ENCODE data around the gene HDLBP. TPM values are rescaled to one million over a fixed set of nuclear protein-coding genes. Genes with fewer than 3 reads are reported as not detected.

Gene HDLBP
- total and polyA plus RNA-seq, 2 experiments from 2014 or later: 230 to 306 TPM

DNA sequence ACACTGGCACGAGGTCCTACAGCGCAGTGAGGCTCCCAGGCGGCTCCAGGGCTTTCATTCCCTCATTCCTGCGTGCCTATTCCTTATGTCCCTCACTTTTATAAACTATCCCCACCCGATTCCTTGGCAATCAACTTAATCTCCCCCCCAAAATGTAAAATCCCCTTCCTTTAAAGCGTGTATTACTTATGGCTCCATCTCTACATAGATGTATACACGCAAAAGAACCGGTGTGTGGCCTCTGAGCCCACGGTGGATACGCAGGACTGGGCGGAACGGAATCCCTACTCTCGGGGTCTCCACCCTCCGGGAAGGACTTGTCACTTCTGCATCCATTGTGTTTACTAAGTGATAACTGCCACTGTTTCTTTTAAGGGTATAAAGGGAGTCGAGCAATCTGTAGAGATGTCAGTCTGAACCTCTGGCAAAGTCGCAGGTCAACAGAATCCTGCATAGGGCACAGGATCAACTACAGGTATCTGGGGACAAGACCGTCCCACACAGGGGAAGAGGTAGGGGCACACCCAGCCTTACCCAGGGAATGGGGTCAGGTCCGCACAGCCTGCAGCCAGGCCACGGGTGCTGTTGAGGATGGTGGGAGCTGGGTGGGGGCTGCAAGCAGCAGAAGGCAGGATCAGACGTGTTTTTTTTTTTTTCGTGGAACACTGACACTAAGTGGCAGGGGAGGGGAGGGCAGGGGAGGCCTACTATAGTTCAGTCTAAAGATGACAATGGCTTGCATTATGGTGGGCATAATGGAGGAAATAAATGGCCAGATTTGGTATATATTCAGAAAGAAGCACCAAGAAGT is 42.1 kb downstream of the HDLBP start (continued):
- TF ChIP-seq, protein P1, sequence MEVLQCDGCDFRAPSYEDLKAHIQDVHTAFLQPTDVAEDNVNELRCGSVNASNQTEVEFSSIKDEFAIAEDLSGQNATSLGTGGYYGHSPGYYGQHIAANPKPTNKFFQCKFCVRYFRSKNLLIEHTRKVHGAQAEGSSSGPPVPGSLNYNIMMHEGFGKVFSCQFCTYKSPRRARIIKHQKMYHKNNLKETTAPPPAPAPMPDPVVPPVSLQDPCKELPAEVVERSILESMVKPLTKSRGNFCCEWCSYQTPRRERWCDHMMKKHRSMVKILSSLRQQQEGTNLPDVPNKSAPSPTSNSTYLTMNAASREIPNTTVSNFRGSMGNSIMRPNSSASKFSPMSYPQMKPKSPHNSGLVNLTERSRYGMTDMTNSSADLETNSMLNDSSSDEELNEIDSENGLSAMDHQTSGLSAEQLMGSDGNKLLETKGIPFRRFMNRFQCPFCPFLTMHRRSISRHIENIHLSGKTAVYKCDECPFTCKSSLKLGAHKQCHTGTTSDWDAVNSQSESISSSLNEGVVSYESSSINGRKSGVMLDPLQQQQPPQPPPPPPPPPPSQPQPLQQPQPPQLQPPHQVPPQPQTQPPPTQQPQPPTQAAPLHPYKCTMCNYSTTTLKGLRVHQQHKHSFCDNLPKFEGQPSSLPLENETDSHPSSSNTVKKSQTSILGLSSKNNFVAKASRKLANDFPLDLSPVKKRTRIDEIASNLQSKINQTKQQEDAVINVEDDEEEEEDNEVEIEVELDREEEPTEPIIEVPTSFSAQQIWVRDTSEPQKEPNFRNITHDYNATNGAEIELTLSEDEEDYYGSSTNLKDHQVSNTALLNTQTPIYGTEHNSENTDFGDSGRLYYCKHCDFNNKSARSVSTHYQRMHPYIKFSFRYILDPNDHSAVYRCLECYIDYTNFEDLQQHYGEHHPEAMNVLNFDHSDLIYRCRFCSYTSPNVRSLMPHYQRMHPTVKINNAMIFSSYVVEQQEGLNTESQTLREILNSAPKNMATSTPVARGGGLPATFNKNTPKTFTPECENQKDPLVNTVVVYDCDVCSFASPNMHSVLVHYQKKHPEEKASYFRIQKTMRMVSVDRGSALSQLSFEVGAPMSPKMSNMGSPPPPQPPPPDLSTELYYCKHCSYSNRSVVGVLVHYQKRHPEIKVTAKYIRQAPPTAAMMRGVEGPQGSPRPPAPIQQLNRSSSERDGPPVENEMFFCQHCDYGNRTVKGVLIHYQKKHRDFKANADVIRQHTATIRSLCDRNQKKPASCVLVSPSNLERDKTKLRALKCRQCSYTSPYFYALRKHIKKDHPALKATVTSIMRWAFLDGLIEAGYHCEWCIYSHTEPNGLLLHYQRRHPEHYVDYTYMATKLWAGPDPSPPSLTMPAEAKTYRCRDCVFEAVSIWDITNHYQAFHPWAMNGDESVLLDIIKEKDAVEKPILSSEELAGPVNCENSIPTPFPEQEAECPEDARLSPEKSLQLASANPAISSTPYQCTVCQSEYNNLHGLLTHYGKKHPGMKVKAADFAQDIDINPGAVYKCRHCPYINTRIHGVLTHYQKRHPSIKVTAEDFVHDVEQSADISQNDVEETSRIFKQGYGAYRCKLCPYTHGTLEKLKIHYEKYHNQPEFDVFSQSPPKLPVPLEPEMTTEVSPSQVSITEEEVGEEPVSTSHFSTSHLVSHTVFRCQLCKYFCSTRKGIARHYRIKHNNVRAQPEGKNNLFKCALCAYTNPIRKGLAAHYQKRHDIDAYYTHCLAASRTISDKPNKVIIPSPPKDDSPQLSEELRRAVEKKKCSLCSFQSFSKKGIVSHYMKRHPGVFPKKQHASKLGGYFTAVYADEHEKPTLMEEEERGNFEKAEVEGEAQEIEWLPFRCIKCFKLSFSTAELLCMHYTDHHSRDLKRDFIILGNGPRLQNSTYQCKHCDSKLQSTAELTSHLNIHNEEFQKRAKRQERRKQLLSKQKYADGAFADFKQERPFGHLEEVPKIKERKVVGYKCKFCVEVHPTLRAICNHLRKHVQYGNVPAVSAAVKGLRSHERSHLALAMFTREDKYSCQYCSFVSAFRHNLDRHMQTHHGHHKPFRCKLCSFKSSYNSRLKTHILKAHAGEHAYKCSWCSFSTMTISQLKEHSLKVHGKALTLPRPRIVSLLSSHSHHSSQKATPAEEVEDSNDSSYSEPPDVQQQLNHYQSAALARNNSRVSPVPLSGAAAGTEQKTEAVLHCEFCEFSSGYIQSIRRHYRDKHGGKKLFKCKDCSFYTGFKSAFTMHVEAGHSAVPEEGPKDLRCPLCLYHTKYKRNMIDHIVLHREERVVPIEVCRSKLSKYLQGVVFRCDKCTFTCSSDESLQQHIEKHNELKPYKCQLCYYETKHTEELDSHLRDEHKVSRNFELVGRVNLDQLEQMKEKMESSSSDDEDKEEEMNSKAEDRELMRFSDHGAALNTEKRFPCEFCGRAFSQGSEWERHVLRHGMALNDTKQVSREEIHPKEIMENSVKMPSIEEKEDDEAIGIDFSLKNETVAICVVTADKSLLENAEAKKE (CRISPR knock-in tag; IDR thresholded peaks at IDR 0.05): no peak
- no peak for TF ChIP-seq POLR2AphosphoS5 (IDR thresholded peaks at IDR 0.05; ENCODE audit: low read depth)
- TF ChIP-seq JUNB (IDR thresholded peaks at IDR 0.05; ENCODE audit: unreplicated experiment): no peak
- TF ChIP-seq, protein P2, sequence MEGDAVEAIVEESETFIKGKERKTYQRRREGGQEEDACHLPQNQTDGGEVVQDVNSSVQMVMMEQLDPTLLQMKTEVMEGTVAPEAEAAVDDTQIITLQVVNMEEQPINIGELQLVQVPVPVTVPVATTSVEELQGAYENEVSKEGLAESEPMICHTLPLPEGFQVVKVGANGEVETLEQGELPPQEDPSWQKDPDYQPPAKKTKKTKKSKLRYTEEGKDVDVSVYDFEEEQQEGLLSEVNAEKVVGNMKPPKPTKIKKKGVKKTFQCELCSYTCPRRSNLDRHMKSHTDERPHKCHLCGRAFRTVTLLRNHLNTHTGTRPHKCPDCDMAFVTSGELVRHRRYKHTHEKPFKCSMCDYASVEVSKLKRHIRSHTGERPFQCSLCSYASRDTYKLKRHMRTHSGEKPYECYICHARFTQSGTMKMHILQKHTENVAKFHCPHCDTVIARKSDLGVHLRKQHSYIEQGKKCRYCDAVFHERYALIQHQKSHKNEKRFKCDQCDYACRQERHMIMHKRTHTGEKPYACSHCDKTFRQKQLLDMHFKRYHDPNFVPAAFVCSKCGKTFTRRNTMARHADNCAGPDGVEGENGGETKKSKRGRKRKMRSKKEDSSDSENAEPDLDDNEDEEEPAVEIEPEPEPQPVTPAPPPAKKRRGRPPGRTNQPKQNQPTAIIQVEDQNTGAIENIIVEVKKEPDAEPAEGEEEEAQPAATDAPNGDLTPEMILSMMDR (conservative IDR thresholded peaks at IDR 0.05; ENCODE audit: low read depth in 2 of 2): no peak
- TF ChIP-seq, protein P3, sequence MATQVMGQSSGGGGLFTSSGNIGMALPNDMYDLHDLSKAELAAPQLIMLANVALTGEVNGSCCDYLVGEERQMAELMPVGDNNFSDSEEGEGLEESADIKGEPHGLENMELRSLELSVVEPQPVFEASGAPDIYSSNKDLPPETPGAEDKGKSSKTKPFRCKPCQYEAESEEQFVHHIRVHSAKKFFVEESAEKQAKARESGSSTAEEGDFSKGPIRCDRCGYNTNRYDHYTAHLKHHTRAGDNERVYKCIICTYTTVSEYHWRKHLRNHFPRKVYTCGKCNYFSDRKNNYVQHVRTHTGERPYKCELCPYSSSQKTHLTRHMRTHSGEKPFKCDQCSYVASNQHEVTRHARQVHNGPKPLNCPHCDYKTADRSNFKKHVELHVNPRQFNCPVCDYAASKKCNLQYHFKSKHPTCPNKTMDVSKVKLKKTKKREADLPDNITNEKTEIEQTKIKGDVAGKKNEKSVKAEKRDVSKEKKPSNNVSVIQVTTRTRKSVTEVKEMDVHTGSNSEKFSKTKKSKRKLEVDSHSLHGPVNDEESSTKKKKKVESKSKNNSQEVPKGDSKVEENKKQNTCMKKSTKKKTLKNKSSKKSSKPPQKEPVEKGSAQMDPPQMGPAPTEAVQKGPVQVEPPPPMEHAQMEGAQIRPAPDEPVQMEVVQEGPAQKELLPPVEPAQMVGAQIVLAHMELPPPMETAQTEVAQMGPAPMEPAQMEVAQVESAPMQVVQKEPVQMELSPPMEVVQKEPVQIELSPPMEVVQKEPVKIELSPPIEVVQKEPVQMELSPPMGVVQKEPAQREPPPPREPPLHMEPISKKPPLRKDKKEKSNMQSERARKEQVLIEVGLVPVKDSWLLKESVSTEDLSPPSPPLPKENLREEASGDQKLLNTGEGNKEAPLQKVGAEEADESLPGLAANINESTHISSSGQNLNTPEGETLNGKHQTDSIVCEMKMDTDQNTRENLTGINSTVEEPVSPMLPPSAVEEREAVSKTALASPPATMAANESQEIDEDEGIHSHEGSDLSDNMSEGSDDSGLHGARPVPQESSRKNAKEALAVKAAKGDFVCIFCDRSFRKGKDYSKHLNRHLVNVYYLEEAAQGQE (IDR thresholded peaks at IDR 0.05; ENCODE audit: unreplicated experiment): no peak
- no peak for TF ChIP-seq STAT1 (IDR thresholded peaks at IDR 0.05; ENCODE audit: unreplicated experiment)
